KBM-7 (cell line): ENCODE measurements around the gene CNPY4.
A peak's percentile ranks its signal among the peaks of the same experiment; 100 is the strongest.

ENCODE experiments used
- DNase-seq: peaks from one replicate; pipeline ENCODE4 v3.0.0-alpha.2; 2015
- in situ Hi-C: fragments of 300-500 bp; cut with MboI; formaldehyde crosslinking; loops from 2 replicates; pipeline ENCODE4 v1.14.3; 2020; ENCODE audit warnings: low sequenced_read_pairs, low pct_unique_long_range_greater_than_20kb, mixed read lengths

The CNPY4 gene, protein sequence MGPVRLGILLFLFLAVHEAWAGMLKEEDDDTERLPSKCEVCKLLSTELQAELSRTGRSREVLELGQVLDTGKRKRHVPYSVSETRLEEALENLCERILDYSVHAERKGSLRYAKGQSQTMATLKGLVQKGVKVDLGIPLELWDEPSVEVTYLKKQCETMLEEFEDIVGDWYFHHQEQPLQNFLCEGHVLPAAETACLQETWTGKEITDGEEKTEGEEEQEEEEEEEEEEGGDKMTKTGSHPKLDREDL

DNA sequence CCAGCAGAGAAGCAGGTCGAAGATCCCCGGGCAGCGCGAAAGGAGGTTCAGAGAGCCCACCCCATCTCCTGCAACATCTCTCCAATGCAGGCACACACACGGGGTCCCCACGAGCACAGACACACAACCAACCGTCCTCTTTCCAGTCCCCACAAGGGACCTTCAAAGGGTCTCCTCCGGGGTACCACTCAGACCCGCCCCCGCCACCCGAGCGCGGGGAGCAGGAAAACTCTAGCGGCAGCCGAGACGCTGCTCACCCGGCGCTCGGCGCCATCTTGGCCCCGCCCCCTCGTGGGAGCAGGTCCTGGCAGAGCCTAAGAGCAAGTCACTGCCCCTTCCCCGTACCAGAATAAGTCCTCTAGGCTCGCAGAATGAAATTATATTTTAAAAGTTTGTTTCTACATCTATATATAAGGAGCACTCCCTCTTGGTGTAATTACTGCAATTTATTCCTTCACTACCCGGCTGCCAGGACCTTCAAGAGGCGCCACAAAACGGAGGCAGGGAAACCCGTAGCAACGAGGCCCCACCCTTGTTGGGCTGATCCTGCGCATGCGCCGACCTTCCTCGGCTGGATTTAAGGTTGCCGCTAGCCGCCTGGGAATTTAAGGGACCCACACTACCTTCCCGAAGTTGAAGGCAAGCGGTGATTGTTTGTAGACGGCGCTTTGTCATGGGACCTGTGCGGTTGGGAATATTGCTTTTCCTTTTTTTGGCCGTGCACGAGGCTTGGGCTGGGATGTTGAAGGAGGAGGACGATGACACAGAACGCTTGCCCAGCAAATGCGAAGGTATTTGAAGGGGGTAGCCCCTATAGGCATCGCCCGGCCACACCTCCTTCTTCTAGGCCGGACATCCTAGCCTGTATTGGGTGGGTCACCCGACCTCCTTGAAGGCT is at the start of gene CNPY4, which contains the start of gene TAF6:
CNPY4 (plus strand) TSS at position 563 of the 898 bp plus-strand sequence; CDS start at position 674, 111 bp downstream.
TAF6 (minus strand) TSS at position 287 of the 898 bp plus-strand sequence. CDS start 5,149 bp downstream, outside the sequence.
- in situ Hi-C loops, result no loop called here
- peak; percentile 96 for DNase-seq

DNA sequence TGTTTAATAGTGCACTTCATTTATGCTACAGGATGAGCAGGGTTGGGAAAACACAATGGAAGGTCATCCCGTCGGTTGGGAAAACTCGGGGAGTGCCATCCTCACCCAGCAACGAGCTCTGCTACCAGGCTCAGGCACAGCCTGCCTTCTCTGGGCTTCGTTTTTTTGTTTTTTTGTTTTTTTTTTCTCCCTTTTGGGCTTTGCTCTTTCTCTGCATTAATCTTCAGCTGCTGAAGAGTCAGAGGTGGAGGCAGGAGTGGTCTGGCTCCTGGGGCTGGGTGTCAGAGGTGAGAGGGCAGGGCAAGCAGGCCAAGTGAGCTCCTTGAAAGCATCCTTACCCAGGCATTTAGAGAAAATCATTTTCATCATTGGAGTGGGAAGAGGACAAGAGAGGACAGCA is 49.4 kb upstream of the CNPY4 start:
- in situ Hi-C loops, result no loop called here
- no peak for DNase-seq

DNA sequence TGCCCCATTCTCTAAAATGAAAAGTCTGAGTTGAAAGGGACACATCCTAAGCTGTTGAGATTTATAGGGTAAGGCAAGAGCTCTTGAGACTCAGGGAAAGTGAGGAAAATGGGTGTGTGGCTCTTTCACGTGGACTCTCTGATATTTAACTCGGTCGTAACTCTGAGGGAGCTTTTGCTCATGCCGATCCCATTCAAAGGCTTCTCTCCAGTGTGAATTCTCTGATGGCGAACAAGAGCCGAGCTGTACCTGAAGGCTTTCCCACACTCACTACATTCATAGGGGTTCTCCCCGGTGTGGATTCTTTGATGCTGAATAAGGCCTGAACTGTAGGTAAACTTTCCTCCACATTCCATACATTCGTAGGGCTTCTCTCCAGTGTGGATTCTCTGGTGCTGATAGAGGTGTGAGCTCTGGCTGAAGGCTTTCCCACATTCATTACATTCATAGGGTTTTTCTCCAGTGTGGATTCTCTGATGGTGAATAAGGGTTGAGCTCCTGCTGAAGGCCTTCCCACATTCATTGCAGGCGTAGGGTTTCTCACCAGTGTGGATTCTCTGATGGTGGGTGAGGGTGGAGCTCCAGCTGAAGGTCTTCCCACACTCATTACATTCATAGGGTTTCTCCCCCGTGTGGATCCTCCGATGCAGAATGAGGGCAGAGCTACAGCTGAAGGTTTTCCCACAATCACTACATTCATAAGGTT is 48.3 kb upstream of the CNPY4 start:
- in situ Hi-C loops, result no loop called here
- DNase-seq, result no peak

DNA sequence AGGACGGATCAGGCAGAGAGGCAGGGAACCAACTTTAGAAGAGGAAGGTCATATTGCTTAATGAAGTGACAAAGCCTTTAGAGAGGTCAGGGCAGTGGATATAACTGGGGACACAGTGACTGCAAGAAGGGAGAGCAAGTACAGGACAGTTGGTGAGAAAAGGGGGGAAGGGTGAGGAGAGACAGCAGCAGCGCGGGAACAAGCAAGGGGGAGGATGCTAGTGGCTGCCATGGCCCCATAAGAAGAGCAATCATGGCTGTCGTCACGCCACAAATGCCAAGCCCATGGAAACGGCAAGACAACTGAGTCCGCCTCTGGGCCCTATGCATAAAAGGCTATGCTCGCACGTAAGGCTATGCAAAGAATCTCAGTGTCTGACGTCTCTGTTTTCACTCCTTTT is 47.0 kb upstream of the CNPY4 start:
- in situ Hi-C loops, result no loop called here
- no peak for DNase-seq

DNA sequence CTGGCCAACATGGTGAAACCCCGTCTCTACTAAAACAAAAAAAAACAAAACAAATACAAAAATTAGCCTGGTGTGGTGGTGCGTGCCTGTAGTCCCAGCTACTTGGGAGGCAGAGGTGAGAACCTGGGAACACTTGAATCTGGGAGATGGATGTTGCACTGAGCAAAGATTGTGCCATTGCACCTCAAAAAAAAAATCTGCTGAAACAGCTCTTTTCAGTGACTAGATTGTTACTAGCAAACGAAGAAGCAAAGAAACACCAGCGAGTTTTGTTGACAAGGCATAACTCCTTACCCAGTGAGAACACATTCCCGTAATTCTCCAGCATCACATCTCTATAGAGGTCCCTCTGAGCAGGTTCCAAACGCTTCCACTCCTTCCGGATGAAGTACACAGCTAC is 44.6 kb upstream of the CNPY4 start:
- in situ Hi-C loops, result no loop called here
- DNase-seq, result no peak

DNA sequence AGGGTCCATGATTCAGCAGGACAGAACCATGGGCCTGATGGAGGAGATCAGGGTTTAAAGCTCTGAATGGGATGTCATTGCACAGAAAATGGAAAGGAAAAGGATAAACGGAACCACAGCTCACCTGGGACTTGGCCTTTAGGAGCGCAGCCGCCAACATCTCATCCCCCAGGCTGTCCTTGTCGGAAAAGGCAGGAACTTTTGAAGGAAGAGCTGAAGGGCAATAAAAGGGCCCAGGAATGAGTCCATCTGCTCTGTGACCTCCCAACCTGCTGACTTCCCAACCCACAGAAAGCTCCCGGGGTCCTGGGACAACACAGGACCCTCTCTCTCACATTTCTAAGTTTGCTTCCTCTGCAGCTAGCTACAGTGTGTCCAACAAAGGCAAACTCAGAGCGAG is 44.0 kb upstream of the CNPY4 start:
- in situ Hi-C loops, result no loop called here
- no peak for DNase-seq

DNA sequence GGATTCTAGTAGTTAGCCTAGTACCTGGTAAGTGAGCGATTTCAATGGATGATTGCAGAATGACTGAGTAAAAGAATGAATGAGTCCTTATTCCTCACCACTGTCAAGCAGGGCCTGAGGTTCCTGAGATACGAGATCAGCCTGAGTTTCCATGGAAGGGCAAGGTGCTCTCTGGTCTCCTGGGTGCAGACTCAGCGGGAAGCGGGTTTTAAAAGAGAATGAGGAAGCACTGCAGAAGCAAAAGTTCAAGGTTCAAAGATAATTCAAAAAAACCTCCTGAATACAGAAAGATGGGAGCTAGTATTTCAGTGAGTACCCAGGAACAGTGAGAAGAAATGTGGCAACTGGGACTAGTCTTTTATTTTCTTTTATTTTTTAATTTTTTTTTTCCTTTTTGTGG is 42.2 kb upstream of the CNPY4 start:
- no peak for DNase-seq
- in situ Hi-C loops, result no loop called here

DNA sequence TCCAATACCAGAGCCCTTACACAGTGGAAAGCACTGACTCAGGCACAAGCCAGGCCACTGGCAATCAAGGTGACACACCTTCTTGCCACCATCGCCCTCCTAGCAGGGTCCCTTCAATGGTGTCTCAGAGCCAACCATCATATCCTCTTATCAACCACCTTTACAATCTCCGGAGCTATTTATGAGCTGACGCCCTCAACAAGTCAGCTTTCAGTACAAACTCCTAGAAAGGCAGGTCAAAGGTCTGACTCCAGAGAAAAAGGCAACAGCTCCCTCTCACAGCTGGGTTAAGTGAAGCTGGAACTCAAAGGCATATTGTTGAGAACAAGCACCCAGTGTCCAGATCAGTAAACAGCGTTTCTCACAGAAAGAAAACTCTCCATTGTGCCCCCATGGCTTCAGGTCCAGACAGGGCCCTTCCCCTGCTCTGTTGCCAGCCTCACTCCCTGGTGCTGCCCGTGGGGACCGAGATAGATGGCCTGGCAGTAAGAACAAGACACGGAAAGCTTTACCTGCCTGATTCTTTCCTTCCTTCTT is 40.3 kb upstream of the CNPY4 start:
- in situ Hi-C loops, result no loop called here
- DNase-seq, result no peak

DNA sequence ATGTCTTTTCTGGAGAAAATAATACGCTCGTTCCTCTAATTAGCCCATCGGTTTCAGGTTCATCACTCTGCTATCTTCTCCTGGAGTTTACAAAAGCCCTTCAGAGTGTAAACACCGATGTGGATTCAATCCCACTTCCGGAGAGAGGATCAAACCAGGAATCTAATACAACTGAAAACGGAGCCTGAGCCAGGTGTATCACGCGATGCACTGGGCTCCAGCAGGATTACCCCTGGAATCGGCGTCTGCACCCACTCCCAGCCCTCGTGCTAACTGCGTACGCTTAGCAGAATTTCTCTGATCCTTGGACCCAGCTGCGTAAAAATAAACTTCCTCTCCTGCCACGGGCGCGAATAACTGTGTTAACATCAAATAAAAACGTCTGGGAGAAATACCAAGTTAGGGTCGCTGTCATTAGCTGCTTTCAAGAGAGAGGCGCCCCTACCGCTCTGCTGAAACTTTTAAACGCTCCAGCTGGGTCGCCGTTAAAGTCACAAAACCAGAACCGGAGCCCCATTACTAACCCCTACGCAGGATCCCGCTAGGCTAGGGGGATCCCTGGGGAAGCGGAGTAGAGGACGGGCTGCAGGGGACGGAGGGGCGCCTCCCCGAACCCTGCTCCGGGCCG is 38.4 kb upstream of the CNPY4 start:
- in situ Hi-C loops, result no loop called here
- no peak for DNase-seq

DNA sequence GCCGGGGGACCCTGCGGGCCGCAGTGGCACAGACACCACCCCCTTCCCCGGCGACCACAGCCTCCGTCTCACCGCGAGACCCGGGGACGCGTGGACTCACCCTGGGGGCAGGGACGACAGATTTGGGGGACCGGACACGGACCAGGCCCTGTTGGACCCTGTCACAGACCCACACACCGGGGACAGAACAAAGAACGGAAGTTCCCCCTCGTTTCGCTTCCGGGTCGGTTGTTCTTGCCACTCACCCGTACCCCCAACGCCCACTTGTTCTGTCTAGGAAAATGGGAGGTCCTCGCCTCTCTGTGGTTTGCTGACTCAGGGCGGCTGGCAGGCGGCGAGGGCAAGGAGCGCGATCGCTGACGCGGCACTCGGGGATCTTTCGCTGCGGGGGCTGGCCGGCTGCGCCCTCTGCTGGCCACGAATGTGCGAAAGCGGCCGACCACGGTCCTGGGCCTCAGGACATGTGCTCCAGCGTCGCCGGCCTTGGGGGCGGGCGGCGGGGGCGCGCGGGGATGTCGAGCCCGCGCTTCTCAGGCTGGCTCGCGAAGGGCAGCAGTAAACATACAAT is 37.8 kb upstream of the CNPY4 start, which contains the start of gene ZNF3:
ZNF3 (minus strand) TSS at position 189 of the 568 bp plus-strand sequence. CDS start 4,366 bp downstream, outside the sequence.
- peak; percentile 100 for DNase-seq
- in situ Hi-C loops, result no loop called here

DNA sequence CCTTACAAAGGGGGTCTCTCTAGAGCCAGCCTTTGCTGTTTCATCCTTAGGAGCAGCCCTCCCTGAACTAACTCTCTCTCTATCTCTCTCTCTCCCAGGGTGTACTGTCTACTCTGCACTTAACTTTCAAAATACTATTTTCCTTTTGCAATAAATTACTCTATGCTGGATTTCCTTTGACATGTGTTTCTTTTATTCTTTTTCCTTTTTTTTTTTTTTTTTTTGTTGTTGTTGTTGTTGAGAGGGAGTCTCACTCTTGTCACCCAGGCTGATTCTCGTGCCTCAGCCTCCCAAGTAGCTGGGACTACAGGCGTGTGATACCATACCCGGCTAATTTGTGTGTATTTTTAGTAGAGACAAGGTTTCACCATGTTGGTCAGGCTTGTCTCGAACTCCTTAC is 36.5 kb upstream of the CNPY4 start:
- DNase-seq, result no peak
- in situ Hi-C loops, result no loop called here

DNA sequence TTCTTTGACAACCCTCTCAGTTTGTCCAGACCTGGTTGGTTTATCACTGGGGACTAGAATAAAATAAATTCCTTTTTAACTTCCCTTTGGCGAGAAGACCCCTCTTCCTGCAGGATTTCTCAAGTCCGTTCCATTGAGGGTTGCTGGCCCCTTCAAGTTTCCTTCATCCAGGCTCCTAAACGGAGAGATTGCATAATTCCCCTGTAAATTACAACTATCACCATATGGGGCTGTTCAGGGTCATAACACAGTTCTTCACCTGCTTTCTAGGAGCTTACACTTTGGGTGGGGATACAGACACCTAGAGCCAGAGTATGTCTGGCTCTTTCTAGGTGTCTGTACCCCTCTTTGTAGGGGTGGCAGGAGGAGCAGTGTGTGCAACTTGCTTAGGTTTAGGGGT is 33.9 kb upstream of the CNPY4 start:
- DNase-seq, result no peak
- in situ Hi-C loops, result no loop called here

DNA sequence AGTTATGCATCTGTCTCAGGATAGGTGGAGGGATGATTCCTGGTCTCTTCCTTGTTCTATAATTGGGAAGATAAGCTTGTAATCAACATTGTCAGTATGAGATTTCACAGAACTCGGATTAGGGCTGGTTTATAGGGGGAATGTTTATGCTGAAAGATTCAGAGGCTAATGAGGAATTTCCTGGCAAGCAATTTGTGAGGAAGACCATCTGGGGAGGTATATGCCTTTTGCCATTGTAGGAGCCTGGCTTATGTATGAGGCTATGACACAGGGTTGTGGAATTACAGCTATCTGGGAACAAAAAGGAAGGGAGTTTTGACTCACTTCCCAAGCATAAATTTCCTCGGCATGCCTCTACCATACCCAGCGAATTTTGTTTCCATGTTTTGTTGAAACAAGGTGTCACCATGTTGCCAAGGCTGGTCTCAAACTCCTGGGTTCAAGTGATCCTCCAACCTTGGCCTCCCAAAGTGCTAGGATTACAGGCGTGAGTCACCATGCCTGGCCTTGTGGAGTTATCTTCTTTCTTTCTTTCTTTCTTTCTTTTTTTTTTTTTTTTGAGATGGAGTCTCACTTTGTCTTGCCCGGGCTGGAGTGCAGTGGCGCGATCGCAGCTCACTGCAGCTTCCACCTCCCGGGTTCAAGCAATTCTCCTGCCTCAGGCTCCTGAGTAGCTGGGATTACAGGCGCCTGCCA is 32.2 kb upstream of the CNPY4 start:
- in situ Hi-C loops, result no loop called here
- DNase-seq, result no peak

DNA sequence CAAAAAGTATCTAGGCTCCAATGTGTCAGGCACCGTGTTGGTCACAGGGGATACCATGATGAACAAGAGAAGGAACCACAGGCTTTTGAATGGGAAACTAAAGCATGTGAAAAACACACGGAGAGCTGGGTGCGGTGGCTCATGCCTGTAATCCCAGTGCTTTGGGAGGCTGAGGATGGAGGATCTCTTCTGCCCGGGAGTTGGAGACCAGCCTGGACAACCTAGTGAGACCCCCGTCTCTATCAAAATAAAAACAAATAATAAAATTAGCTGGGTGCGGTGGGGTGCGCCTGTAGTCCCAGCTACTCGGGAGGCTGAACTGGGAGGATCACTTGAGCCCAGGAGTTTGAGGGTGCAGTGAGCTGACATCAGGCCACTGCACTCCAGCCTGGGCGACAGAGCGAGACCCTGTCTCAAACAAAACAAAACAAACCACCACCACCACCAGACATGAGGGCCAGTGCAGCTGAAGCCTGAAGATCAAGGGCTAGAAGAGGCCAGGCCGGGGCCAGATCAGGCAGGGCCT is 31.3 kb upstream of the CNPY4 start:
- DNase-seq, result no peak
- in situ Hi-C loops, result no loop called here

DNA sequence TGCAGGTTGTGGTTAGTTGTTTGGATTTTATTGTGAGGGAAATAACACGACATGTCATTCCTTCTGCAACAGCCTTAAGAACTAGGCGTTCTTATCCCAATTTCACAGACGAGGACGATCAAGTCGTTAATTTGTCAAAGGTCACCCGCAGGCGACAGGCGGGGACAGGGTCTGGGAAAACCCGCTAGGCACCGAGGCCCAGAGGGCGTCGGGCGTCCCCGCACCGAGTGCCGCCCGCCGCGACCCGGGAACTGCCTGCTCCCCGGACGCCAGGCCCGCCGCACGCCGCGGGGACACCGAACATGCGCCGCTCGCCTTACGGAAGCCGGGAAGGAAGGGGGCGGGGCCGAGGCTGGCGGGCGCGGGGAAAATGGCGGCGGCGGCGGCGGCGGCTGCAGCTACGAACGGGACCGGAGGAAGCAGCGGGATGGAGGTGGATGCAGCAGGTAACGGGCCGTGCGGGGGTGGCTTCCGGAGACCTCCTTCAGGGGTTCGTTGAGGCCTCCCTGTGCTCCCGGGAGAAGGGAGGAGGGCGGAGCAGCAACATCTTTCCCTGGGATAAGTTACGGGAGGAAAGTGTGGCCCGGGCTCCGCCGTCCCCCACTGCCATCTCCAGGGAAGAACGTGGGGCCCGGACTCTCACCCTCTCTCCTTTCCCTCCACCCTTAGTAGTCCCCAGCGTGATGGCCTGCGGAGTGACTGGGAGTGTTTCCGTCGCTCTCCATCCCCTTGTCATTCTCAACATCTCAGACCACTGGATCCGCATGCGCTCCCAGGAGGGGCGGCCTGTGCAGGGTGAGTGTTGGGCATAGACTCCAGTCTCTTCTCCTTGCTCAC is 30.6 kb upstream of the CNPY4 start, which contains the start of gene COPS6:
COPS6 (plus strand) TSS at position 349 of the 837 bp plus-strand sequence; CDS start at position 371, 22 bp downstream.
- DNase-seq, result peak; percentile 73
- in situ Hi-C loops, result no loop called here

DNA sequence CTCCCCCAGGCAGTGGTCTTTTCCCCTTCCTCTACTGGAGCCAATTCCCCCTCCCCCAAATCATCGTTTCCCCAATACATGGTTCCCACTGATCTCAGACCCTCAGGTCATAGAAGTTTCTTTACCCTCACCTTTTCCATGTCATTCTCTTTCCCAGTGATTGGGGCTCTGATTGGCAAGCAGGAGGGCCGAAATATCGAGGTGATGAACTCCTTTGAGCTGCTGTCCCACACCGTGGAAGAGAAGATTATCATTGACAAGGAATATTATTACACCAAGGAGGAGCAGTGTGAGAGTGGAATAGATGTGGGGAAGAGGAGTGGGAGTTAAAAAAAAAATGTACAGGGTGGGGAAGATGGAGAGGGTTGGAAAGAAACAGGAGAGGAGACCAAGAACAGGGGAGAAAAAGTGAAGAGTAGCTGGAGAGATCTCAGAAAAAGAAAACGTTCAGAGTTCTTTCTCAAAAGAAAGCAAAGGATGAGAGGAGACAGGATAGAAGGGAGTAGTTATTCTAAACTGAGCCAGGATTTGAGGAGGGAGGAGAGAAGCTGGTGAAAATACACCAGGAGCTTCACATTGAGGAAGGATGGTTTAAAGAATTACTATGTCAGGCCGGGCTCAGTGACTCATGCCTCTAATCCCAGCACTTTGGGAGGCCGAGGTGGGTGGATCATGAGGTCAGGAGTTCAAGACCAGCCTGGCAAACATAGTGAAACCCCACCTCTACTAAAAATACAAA is 29.8 kb upstream of the CNPY4 start:
- in situ Hi-C loops, result no loop called here
- no peak for DNase-seq
